A549 (cell line): ENCODE data around the gene TROAP.
"Not testable (repeated sequence)": the region's sequence is repeated elsewhere in the genome, so short reads cannot be mapped to it uniquely, and the experiment has no call there.

Experiments used
- EHMT2 ChIP-seq: fragments of 200-600 bp; sonication (generic); IDR thresholded peaks from 2 replicates; pipeline ENCODE4 v1.6.1; 2016; ENCODE audit warnings: antibody characterized with exemption, low read depth, mild to moderate bottlenecking, moderate library complexity
- FOSB ChIP-seq: fragments of 250-450 bp; sonication (Bioruptor Pico); IDR thresholded peaks from 2 replicates; pipeline ENCODE4 v1.5.0; 2020; ENCODE audit warnings: mild to moderate bottlenecking, moderate library complexity
- GATA3 ChIP-seq: IDR thresholded peaks from 2 replicates; pipeline ENCODE4 v1.6.1; 2012; ENCODE audit warnings: borderline replicate concordance
- JUN ChIP-seq, 2 experiments: fragments of >200 bp; sonication (Bioruptor Twin); formaldehyde crosslinking; IDR thresholded peaks; 2 replicates in 1 of 2; 3 replicates in 1 of 2; pipeline ENCODE4 v1.6.1; 2016 to 2017
- JUNB ChIP-seq: fragments of >200 bp; sonication (Bioruptor Twin); formaldehyde crosslinking; IDR thresholded peaks from 2 replicates; pipeline ENCODE4 v1.6.1; 2016
- MAZ ChIP-seq: fragments of 150-350 bp; IDR thresholded peaks from 2 replicates; pipeline ENCODE4 v1.6.1; 2014; ENCODE audit warnings: antibody characterized with exemption, low read depth, low read length, borderline replicate concordance
- MYC ChIP-seq: IDR thresholded peaks from 2 replicates; pipeline ENCODE4 v1.6.1; 2012; ENCODE audit warnings: mild to moderate bottlenecking, inconsistent platforms, low read length, improper control_type of control experiment, borderline replicate concordance
- POLR2A ChIP-seq: IDR thresholded peaks from 2 replicates; pipeline ENCODE4 v1.6.1; 2012; ENCODE audit warnings: mild to moderate bottlenecking, low read length
- POLR2AphosphoS2 ChIP-seq: conservative IDR thresholded peaks from 2 replicates; pipeline ENCODE4 v1.6.1; 2012; ENCODE audit warnings: low read length, improper control_type of control experiment, inconsistent platforms
- TF ChIP-seq, protein P1 (sequence below): fragments of >200 bp; sonication (Bioruptor Twin); formaldehyde crosslinking; IDR thresholded peaks from 3 replicates; pipeline ENCODE4 v1.5.1; 2016
- TF ChIP-seq, protein P2 (sequence below): IDR thresholded peaks from 2 replicates; pipeline ENCODE4 v1.6.1; 2012
- TF ChIP-seq, protein P3 (sequence below): fragments of 200-600 bp; sonication (generic); IDR thresholded peaks from 2 replicates; pipeline ENCODE4 v1.6.1; 2016; ENCODE audit warnings: antibody characterized with exemption, mild to moderate bottlenecking, moderate library complexity

DNA sequence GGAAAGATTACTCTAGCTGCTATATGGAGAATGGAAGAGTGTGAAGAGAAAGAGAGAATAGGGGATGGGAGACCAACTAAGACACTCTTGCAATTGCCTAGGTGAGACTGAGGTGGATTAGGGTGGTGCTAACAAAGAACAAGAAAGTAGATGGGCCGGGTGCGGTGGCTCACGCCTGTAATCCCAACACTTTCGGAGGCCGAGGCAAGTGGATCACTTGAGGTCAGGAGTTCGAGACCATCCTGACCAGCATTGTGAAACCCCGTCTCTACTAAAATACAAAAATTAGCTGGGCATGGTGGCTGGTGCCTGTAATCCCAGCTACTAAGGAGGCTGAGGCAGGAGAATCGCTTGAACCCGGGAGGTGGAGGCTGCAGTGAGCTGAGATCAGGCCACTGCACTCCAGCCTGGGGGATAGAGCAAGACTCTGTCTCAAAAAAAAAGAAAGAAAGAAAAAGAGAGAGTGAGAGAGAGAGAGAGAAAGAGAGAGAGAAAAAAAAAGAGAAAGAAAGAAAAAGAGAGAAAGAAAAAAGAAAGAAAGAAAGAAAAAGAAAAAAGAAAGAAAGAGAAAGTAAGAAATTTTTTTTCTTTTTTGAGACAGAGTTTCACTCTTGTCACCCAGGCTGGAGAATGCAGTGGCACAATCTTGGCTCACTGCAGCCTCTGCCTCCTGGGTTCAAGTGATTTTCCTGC lies 2.5 kb upstream of the TROAP start:
- not testable (repeated sequence) for TF ChIP-seq POLR2A; GATA3; FOSB (CRISPR knock-in tag); JUNB; POLR2AphosphoS2; JUN (IDR thresholded peaks at IDR 0.05); EHMT2; MAZ; MYC
- TF ChIP-seq, protein P1, sequence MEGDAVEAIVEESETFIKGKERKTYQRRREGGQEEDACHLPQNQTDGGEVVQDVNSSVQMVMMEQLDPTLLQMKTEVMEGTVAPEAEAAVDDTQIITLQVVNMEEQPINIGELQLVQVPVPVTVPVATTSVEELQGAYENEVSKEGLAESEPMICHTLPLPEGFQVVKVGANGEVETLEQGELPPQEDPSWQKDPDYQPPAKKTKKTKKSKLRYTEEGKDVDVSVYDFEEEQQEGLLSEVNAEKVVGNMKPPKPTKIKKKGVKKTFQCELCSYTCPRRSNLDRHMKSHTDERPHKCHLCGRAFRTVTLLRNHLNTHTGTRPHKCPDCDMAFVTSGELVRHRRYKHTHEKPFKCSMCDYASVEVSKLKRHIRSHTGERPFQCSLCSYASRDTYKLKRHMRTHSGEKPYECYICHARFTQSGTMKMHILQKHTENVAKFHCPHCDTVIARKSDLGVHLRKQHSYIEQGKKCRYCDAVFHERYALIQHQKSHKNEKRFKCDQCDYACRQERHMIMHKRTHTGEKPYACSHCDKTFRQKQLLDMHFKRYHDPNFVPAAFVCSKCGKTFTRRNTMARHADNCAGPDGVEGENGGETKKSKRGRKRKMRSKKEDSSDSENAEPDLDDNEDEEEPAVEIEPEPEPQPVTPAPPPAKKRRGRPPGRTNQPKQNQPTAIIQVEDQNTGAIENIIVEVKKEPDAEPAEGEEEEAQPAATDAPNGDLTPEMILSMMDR: not testable (repeated sequence)
- TF ChIP-seq, protein P2, sequence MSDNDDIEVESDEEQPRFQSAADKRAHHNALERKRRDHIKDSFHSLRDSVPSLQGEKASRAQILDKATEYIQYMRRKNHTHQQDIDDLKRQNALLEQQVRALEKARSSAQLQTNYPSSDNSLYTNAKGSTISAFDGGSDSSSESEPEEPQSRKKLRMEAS: not testable (repeated sequence)
- TF ChIP-seq, protein P3, sequence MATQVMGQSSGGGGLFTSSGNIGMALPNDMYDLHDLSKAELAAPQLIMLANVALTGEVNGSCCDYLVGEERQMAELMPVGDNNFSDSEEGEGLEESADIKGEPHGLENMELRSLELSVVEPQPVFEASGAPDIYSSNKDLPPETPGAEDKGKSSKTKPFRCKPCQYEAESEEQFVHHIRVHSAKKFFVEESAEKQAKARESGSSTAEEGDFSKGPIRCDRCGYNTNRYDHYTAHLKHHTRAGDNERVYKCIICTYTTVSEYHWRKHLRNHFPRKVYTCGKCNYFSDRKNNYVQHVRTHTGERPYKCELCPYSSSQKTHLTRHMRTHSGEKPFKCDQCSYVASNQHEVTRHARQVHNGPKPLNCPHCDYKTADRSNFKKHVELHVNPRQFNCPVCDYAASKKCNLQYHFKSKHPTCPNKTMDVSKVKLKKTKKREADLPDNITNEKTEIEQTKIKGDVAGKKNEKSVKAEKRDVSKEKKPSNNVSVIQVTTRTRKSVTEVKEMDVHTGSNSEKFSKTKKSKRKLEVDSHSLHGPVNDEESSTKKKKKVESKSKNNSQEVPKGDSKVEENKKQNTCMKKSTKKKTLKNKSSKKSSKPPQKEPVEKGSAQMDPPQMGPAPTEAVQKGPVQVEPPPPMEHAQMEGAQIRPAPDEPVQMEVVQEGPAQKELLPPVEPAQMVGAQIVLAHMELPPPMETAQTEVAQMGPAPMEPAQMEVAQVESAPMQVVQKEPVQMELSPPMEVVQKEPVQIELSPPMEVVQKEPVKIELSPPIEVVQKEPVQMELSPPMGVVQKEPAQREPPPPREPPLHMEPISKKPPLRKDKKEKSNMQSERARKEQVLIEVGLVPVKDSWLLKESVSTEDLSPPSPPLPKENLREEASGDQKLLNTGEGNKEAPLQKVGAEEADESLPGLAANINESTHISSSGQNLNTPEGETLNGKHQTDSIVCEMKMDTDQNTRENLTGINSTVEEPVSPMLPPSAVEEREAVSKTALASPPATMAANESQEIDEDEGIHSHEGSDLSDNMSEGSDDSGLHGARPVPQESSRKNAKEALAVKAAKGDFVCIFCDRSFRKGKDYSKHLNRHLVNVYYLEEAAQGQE: not testable (repeated sequence)
